ENCODE measurements around the gene ACKR2.

ACKR2 gene

DNA sequence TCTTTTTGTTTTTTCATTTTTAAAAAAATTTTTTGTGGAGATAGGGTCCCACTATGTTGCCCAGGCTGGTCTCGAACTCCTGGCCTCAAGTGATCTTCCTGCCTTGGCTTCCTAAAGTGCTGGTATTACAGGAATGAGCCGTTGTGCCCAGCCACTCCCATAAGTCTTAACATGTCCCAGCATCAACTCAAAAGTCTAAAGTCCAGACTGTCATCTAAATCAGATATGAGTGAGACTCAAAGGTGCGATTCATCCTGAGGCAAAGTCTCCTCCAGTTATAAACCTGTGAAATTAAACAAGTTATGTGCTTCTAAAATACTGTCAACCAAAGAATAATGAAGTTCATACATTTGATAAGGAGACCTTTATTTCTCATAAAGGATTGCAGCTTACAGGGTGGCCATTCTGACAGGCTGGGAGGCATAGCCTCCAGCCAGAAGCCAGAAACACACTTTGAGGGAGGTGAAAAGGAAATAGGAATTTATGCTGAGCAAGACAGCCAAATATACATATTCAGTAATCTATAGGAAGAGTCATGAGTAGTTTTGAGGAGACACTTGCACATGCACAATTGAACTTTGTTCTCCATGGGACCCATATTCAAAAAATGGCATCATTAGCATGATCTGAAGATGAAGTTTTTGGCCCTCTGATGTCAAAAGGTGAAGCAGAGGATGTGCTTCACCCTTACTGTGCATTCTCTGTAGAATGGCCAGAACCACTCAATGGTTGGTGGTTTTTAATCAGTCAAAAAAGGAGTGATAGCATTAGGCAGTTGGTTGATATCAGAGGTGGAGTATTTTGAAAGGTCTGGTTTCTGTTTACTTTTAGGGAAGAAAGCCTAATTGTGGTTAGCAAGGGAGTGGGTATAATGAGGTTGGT, 85.7 kb downstream of the ACKR2 start:
- DNase-seq, result no peak

DNA sequence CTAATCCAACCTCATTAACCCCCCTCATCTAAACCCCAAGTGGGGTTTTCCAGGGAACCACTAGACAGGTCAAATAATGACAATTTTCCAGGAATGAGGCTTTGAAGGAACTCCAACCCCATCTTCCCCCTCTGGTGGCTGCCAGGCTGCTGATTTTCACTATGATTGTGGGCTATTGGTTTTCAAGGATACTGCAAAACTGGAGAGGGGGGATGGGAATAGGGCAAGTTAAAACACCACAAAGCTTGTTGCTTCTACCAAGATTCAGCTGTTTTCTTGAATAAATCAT, 86.3 kb downstream of the ACKR2 start:
- no peak for DNase-seq

DNA sequence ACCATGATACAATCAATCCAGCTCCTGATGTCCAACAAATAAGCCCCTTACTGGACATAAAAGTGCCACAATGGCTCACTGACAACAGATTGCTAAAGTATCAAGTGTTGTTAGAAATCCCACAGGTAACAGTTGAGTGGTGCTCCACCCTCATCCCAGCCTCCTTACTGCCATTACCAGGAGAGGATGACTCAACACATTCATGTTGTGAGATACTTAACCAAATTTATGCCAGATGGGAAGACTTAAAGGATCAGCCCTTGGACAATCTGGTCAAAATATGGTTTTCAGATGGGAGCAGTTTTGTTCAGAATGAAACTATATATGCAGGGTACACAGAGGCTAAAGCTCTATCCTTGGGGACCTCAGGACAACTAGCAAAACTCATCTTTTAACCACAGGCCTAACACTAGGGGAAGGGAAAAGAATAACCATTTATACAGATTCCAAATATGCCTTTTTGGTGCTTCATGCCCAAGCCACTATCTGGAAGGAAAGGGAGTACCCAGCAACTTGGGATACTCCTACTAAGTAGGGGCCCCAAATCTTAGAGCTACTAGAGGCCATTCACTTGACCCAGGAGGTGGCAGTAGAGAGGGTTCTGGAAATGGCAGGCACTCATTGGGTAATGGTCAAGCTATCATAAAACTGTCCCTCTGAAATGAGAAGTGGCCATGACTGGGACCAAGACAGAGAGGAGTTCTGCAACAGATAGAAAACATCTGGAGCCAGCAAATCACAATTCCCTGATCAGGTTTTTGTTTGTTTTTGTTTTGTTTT, 89.8 kb downstream of the ACKR2 start:
- DNase-seq, result no peak

DNA sequence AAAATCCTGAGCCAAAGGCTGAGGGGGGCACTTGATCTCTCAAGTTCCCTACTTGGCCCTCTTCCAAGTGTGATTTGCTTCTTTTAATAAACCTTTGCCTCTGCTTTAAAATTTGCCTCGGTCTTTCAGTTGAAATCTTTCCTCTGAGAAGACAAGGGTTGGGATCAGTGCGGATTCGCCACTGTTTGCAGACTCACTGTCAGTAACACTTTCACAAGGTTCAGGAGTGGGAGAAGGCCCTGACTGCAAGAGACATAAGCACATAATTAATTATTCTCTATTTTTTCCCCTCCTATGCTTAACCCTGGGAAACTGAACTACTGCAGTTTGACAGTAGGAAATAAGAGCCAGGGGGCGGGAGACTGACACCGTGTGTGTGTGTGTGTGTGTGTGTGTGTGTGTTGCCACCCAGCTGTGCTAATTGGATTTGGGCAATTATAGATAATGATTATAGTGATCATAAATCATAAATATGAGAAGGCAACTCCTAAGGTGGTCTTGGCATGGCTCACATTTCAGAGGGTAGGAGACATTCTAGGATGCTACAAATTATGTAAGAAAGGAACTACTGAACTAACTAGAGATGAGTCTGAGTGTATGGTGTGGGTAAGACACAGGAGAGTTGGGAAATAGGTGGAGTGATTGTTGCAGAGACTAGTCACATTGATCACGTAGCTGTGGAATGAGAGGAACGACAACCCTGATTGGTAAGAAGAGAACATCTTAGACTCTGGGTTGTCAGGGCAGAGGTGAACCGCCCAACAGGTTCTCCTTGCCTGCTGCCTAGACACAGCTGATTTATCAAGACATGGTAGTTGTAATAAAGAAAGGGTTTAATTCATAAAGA, 91.2 kb downstream of the ACKR2 start:
- DNase-seq, result no peak

DNA sequence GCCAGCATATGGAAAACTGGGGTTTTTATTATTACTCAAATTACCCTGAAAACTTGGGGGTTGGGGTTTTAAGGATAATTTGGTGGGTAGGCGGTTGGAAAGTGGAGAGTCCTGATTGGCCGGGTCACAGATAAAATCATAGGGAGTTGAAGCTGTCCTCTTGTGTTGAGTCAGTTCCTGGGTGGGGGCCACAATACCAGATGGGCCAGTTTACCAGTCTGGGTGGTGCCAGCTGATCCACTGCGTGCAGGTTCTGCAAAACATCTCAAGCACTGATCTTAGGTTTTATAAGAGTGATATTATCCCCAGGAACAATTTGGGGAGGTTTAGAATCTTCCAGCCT, 91.8 kb downstream of the ACKR2 start:
- no peak for DNase-seq

DNA sequence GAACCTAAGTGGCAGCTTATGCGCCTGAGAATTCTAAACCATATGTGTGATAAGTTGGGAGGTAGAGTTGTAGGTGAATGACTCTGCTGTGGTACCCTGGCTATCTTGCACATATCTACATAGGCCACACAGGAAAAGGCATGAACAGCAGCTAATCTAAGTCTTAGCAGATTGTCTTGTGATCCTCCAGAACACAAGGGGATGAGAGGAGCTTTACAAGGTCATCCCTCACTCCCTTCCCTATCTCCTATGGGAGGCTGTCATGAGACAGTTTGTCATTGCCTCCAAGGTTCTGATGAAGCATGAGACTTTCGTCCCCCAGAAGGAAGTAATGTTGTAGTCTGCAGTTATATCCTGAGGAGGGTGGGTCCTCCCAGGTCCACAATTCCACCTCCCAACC, 93.0 kb downstream of the ACKR2 start:
- DNase-seq, result no peak

DNA sequence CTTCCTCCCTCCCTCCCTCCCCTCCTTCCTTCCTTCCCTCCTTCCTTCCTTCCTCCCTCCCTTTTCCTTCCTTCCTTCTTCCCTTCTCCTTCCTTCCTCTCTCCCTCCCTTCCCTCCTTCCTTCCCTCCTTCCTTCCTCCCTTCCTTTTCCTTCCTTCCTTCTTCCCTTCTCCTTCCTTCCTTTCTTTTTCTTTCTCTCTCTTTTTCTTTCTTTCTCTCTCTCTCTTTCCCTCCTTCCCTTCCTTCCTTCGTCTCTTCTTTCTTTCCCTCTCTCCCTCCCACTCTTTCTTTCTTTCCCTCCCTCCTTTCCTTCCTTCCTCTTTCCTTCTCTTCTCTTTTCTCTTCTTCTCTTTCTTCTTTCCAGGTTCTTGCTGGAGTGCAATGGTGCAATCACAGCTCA, 94.8 kb downstream of the ACKR2 start:
- no peak for DNase-seq

DNA sequence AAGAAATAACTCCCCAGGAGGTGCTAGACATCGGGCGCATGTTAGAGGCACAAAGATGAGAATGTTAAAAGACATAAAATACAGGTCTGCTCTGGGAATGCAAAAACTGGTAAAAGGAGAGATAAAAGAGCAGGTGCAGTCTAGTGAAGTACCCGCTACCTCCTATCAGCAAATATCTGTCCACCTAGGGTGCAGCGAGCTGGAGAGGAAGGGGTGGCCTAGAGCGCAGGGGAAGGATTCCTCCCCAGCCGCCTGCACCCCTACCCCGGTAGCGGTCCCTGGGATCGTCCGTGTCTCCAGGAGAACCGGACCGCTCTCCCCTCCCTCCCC, 96.5 kb downstream of the ACKR2 start:
- no peak for DNase-seq

DNA sequence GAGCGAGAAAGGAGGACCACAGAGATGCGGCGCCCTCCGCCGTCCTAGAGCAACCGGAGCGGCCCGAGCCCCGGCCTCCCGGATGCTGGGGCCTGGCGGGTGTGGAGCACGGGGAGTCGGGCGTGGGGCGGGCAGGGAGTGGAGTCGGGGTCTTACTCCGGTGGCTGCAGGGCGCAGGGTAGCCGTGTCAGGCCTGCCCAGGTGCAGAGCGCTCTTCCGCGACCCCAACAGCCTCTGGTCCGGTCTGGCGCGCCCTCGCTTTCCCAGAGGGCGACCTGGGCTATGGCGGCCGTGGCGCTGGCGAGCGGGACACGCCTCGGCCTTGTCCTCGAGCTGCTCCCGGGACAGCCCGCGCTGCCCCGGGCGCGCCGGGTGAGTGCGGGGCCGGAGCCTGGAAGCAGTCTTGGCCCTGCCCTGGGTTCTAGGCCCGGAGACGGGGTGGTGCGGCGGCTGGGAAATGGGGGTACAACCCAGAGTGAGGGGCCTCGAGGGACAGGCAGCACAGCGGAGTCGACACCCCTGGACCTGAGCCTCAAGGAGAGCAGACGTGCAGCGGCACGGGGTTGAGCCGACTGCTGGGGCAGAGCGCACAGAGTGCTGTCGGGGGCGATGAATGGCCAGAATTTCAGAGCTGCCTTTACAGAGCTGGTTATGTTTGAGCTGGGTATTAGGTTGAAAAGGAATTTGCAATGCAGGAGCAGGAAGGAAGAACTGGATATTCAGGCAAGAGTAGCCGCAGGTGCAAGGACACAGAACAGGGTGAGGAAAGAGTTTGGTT, 97.0 kb downstream of the ACKR2 start, which contains the start of gene ZNF662:
ZNF662 (plus strand) TSS at position 73 of the 778 bp plus-strand sequence. CDS start 1,973 bp downstream, outside the sequence.
- DNase-seq, result peak in 1 of 2 donors; percentile 6

DNA sequence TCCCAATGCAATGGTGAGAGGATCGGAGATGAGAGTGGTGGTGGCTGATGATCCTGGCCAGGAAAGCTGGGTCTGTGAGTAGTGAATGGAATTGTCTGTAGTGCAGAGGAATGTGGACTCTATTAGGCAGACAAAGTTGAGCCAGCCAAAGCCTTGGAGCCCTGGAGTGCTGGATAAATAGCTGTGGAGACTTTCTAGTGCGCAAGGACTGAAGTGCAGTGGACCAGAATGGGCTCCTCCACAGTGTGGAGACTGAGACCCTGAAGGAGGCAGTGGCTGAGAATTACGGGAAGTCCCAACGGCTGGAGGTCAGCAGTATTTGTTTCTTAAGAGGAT, 97.6 kb downstream of the ACKR2 start:
- no peak for DNase-seq

DNA sequence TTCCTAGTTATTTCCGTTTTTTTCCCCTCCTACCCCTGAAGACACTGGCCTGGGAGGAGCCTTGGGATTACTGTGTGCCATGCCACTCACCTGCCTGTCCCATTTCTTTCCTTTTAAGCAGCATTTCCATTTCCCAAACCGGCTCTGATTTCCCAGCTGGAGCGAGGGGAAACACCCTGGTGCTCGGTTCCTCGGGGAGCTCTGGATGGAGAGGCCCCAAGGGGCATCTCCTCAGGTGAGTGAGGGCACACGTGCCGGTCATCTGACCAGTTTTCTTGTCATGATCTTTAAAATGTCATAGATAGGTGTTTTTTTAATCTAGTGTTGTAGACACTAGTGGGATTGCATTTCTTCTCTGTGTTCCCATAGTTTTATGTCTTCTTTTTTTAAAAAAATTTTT, 99.4 kb downstream of the ACKR2 start:
- DNase-seq, result no peak

DNA sequence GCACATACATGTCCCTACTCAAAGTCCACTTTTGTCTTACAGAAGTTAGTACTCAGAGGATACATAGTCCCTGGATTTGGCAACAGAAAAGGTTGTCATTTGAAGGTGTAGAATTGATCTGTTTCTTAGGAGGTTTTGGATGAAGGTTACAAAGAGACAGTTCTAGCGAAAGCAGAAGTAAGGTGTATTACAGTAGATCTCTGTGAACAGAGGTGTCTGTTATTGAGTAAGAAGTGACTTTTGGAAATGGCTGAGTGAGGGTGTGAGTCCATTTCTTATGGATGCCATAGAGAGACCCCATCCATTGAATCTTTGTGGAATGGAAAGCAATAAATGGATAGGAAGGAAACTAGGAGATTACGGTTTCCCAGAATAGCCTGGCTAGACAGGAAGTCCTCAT, 102.3 kb downstream of the ACKR2 start:
- no peak for DNase-seq

DNA sequence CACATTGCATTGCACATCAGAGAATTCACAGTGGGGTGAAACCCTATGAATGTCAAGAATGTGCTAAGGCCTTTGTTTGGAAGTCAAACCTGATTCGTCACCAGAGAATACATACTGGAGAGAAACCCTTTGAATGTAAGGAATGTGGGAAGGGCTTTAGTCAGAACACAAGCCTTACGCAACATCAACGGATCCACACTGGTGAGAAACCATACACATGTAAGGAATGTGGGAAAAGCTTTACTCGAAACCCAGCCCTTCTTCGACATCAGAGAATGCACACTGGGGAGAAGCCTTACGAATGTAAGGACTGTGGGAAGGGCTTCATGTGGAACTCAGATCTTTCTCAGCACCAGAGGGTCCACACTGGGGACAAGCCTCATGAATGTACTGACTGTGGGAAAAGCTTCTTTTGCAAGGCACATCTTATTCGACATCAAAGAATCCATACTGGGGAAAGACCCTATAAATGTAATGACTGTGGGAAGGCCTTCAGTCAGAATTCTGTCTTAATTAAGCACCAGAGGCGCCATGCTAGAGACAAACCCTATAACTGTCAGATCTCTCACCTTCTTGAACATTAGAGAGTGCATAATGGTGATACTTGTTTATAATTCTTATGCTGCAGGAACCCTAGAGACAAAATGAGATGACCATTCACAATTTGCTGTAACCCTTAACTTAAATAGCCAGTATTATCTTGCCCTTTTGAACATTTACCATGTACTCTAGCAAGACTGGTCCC, 105.7 kb downstream of the ACKR2 start:
- DNase-seq, result no peak
